HG03280 (cell line): ENCODE measurements around the gene SLC27A6.
"Not testable (repeated sequence)": the region's sequence is repeated elsewhere in the genome, so short reads cannot be mapped to it uniquely, and the experiment has no call there.

Experiments
- ATAC-seq: cut with Tn5 transposase; IDR thresholded peaks from one replicate; pipeline ENCODE4 v1.9.1; 2021; ENCODE audit warnings: mild to moderate bottlenecking, moderate library complexity; ENCODE audit not compliant: unreplicated experiment

The SLC27A6 gene

DNA sequence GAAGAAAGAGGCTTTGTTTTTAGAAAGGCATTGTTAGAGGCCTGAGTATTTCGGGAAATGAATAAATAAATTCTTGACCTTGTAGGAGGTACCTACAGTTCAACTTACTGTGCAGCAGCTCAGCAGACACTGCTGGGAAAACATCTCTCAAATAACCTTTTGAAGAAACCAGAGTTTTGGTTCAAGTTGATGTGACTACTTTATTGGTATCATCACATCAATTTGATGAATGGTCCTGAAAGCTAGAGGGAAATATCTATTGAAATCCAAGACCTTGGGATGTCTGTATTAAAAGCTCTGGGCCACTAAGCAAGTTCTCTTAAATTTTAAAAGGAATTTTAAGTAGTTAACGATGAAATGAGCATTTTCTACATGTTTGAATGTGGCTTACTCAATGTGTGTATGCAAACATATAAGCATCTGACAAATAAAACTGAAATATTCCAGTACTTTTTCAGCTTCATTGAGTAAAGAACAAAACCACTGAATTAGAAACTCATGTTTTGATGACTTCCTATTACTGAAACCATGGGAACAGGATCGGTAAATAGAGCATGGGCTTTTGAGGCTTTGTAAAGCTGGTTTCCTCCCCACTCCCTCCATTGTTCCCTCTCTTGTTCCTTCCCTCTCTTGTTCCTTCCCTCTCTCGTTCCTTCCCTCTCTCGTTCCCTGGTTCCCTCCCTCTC lies 36.7 kb downstream of the SLC27A6 start:
- ATAC-seq: no peak

- ATAC-seq: no peak
Observed at GRCh38 chr5:129002527-129002842, 37.2 kb downstream of the SLC27A6 start.

- no peak for ATAC-seq
Observed at GRCh38 chr5:129003232-129003631, 37.9 kb downstream of the SLC27A6 start.

GRCh38 chr5:129014185-129014584 lies 48.9 kb downstream of the SLC27A6 start:
- ATAC-seq: no peak

- no peak for ATAC-seq
Observed at GRCh38 chr5:129018837-129019236, 53.5 kb downstream of the SLC27A6 start.

DNA sequence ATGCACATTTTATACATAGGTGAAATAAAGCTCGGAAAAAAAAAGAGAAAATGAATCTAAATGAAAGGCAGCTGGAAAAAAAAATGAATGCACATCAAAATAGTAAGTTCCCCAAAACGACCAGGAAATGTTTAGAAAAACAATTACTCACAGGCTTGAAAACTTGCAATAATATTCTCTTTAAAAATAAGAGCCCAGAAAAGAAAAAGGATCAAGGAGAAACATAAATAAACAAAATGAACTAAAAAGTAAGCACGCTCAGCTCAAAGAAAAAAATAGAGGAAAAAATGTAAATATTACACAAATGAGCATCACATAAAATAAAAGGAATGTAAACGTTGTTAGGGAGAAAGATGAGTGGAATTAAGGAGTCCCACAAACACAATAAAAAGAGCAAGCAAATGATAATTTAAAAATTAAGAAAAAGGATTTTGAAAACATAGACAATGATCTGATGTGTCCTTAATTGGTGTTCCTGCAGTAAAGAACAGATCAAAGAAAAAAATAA lies 54.2 kb downstream of the SLC27A6 start:
- no peak for ATAC-seq

DNA sequence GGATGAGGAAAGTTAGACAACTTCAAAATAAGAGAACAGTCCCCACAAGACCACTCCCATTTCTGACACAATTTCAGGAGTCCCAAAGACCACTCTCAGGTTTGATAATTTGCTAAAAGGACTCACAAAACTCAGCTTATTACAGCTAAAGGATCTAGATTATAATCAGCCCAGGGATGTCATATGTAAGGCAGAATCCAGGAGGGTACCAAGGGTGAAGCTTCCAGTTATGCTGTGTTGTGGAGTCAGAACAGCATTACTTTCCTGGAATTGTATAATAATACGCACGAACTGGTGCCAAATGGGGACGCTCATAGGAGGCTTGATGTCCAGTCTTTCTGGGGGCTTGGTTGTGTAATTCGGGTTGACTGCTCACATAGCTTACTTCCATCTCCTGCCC lies 55.4 kb downstream of the SLC27A6 start:
- no peak for ATAC-seq

GRCh38 chr5:129021744-129022143 lies 56.5 kb downstream of the SLC27A6 start:
- no peak for ATAC-seq

- ATAC-seq: no peak
Observed at GRCh38 chr5:129022599-129022998, 57.3 kb downstream of the SLC27A6 start.

DNA sequence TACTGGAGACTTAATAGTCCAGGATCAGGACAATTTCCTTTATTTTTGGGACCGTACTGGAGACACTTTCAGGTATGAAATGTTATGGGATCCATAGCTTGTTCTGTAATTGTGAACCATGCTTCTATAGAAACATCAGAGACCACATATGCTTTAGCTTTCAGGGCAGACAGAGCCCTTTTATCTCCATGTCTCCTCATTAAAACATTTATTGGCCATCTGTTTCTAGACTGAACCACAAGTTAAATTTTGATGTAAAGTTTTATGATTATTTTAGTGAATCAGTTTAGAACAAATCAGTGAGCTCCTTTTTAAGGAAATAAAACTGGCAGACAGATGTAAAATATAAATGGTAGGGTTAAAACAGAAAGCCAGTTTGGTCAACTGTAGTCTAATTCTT lies 62.0 kb downstream of the SLC27A6 start:
- no peak for ATAC-seq

DNA sequence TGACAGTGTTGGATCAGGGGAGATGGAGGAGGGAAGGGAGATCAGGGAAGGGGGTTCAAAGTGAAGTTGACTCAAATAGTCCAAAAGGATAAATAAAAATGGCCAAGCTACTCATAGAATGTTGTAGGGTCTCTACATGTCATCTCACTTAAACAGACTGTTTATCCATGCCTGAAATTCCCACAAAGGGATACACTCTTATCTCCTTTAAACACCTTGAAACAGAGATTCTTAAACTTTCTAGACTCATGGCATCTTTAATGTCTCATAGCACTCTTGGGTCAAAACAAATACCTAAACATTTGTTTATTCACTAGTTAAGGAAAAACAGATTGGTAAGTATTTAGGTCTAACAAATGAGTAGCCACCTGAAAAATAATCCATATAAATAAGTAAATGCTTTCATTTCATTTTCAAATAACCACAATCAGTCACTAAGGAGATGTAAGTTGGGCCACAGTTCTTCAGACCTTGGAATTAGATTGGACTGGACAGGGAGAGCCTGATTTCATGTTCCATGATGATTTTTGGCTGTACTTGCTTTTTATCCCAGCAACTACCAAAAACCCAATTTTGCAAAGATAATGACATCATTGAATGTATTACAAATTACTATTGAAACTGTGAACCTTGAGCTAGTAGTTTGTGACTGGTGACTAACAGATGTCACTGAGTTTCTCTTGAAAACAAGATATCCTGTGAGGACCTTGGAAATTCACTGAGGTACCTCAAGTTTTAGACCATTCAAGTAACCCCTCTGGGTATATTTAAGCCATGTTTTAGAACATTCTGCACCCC lies 66.8 kb downstream of the SLC27A6 start:
- ATAC-seq: no peak

DNA sequence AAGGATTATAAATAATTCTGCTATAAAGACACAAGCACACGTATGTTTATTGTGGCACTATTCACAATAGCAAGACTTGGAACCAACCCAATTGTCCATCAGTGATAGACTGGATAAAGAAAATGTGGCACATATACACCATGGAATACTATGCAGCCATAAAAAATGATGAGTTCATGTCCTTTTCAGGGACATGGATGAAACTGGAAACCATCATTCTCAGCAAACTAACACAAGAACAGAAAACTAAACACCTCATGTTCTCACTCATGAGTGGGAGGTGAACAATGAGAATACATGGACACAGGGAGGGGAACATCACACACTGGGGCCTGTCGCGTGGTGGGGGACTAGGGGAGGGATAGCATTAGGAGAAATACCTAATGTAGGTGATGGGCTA lies 71.0 kb downstream of the SLC27A6 start:
- not testable (repeated sequence) for ATAC-seq

GRCh38 chr5:129041196-129041881 lies 76.1 kb downstream of the SLC27A6 start:
- ATAC-seq: no peak

DNA sequence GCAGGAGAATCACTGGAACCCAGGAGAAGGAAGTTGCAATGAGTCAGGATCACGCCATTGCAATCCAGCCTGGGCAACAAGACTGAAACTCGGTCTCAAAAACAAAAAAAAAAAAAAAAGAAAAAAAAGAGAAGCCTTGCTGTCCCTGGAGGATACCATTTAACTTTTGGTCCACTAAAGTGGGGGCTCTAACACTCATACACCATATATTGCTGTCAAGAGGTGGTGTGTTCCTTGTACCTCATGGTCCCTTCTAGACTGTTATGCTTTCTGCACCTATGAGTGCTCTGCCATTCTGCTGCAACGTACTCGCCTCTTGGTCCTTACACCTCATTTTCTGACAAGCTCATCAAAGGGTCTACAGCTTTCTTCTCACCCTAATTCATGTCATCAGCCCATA lies 77.0 kb downstream of the SLC27A6 start:
- no peak for ATAC-seq

- no peak for ATAC-seq
Observed at GRCh38 chr5:129043894-129044293, 78.6 kb downstream of the SLC27A6 start.

GRCh38 chr5:129046151-129046550 lies 80.9 kb downstream of the SLC27A6 start:
- no peak for ATAC-seq

GRCh38 chr5:129048509-129048908 lies 83.2 kb downstream of the SLC27A6 start:
- no peak for ATAC-seq

- ATAC-seq: no peak
Observed at GRCh38 chr5:129049126-129049799, 84.0 kb downstream of the SLC27A6 start.

DNA sequence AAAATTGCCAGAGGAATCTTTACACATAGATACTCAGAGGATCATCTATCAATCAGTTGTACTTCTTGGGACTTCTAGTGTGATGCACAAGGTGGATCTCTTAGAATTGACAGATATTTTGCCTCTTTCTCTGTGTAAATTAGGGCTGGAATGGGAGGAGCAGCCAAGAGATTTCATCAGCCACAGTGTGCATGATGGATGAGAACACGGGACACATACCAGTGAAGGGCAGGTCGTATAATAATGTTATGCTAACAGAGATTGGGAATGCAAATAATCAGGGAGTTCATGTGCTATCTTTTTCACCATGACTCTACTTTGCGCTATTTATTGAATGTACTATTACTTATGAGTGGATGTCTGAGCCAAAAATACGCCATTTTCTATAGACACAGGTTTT lies 86.0 kb downstream of the SLC27A6 start:
- ATAC-seq: no peak

- ATAC-seq: no peak
Observed at GRCh38 chr5:129053438-129053837, 88.2 kb downstream of the SLC27A6 start.

GRCh38 chr5:129057329-129057728 lies 92.0 kb downstream of the SLC27A6 start:
- ATAC-seq: no peak
